Cardiac fibroblast (primary cell): Measurements from ENCODE around the gene PRCD.

Experiments used
- DNase-seq, 2 donors: peaks; one replicate each; pipeline versions ENCODE4 v3.0.0 to v3.0.0-alpha.2; 2010; ENCODE audit warnings: low read depth in 2 of 2
- H3K4me3 ChIP-seq, 2 donors: replicated peaks in 1 of 2; 1 replicate in 1 of 2; 2 replicates in 1 of 2; pipeline ENCODE4 v1.5.1; 2011; ENCODE audit warnings: low read depth in 2 of 2, low read length in 2 of 2, mild to moderate bottlenecking in 2 of 2, moderate library complexity in 1 of 2
- CTCF ChIP-seq: IDR thresholded peaks from one replicate; pipeline ENCODE4 v1.5.1; 2011; ENCODE audit warnings: low read depth, mild to moderate bottlenecking, low read length, inconsistent platforms

PRCD gene

GRCh38 chr17:76539631-76540271, at the start of gene PRCD:
Gene PRCD (plus strand): TSS chr17:76540044. CDS start chr17:76540142, 98 bp downstream.
- TF ChIP-seq CTCF = no peak
- DNase-seq = no peak
- H3K4me3 ChIP-seq = peak within 1 kb of the TSS; percentile 12 to 68

GRCh38 chr17:76490112-76490710, 49.6 kb upstream of the PRCD start:
- TF ChIP-seq CTCF = no peak
- DNase-seq = no peak
- no peak overlapping the region for H3K4me3 ChIP-seq

- TF ChIP-seq CTCF = no peak
These were observed 48.3 kb upstream of the PRCD start for GRCh38 chr17:76491271-76492122.

GRCh38 chr17:76492123-76492988, 47.5 kb upstream of the PRCD start:
- H3K4me3 ChIP-seq = no peak overlapping the region
- DNase-seq = no peak
- TF ChIP-seq CTCF = no peak

More at GRCh38 chr17:76491271-76492122, 48.3 kb upstream of the PRCD start:
- no peak overlapping the region for H3K4me3 ChIP-seq
- DNase-seq = no peak

GRCh38 chr17:76492989-76493501, 46.8 kb upstream of the PRCD start:
- TF ChIP-seq CTCF = no peak
- peak; percentile 88 to 92 for DNase-seq
- no peak overlapping the region for H3K4me3 ChIP-seq

- no peak for TF ChIP-seq CTCF
- DNase-seq = no peak
- H3K4me3 ChIP-seq = no peak overlapping the region
These were observed 46.2 kb upstream of the PRCD start for GRCh38 chr17:76493505-76494167.
